ENCODE measurements around the gene KRTAP5-8. TPM values are rescaled to one million over a fixed set of nuclear protein-coding genes. Genes with fewer than 3 reads are reported as not detected.

KRTAP5-8 gene
- total and polyA plus RNA-seq, 2 experiments from 2014 or later: not detected

DNA sequence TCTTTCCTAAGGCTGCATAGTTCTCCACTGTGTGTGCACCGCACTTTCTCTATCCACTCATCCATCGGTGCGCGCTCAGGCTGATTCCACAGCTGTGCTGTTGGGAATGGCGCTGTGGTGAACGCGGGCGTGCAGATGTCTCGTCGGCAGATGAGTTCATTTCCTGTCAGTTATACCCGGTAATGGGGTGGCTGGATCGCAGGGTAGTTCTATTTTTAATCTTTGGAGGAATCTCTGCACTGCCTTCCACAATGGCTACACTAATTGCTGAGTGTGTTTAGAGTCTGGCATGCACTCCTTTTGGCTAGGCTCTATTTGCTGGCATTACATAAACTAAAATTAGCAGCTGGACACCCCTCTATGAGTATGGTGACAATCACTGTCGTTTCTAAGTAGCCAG, 38.7 kb upstream of the KRTAP5-8 start:
- TF ChIP-seq, protein P1, sequence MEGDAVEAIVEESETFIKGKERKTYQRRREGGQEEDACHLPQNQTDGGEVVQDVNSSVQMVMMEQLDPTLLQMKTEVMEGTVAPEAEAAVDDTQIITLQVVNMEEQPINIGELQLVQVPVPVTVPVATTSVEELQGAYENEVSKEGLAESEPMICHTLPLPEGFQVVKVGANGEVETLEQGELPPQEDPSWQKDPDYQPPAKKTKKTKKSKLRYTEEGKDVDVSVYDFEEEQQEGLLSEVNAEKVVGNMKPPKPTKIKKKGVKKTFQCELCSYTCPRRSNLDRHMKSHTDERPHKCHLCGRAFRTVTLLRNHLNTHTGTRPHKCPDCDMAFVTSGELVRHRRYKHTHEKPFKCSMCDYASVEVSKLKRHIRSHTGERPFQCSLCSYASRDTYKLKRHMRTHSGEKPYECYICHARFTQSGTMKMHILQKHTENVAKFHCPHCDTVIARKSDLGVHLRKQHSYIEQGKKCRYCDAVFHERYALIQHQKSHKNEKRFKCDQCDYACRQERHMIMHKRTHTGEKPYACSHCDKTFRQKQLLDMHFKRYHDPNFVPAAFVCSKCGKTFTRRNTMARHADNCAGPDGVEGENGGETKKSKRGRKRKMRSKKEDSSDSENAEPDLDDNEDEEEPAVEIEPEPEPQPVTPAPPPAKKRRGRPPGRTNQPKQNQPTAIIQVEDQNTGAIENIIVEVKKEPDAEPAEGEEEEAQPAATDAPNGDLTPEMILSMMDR (IDR thresholded peaks at IDR 0.05; ENCODE audit: low read depth, low read length): no peak
- no peaks in the 10 kb centered on the region for H3K9me3 ChIP-seq (ENCODE audit: low read depth)
- no peak overlapping the region for H3K27ac ChIP-seq
- H3K36me3 ChIP-seq: peaks cover 9% of the 10 kb centered on the region
- no peaks in the 10 kb centered on the region for H3K27me3 ChIP-seq
- H3K4me1 ChIP-seq (ENCODE audit: low read depth): no peaks in the 10 kb centered on the region
- no peak for DNase-seq (ENCODE audit: low read depth in 1 of 2, low spot score in 1 of 2)
- H3K4me3 ChIP-seq: no peak overlapping the region

GRCh38 chr11:71499546-71499945, 38.3 kb upstream of the KRTAP5-8 start:
- H3K36me3 ChIP-seq: peaks cover 9% of the 10 kb centered on the region
- H3K9me3 ChIP-seq (ENCODE audit: low read depth): no peaks in the 10 kb centered on the region
- H3K4me3 ChIP-seq: no peak overlapping the region
- no peak overlapping the region for H3K27ac ChIP-seq
- TF ChIP-seq, protein P1 (IDR thresholded peaks at IDR 0.05; ENCODE audit: low read depth, low read length): no peak
- no peaks in the 10 kb centered on the region for H3K27me3 ChIP-seq
- no peaks in the 10 kb centered on the region for H3K4me1 ChIP-seq (ENCODE audit: low read depth)
- DNase-seq (ENCODE audit: low read depth in 1 of 2, low spot score in 1 of 2): no peak

GRCh38 chr11:71500601-71501021, 37.2 kb upstream of the KRTAP5-8 start:
- Histone ChIP-seq H3K27ac (no peak overlapping the region), H3K9me3 (ENCODE audit: low read depth) (no peaks in the 10 kb centered on the region), H3K27me3 (no peaks in the 10 kb centered on the region), H3K4me3 (no peak overlapping the region), H3K36me3 (peaks cover 7% of the 10 kb centered on the region), H3K4me1 (ENCODE audit: low read depth) (no peaks in the 10 kb centered on the region)
- no peak for DNase-seq (ENCODE audit: low read depth in 1 of 2, low spot score in 1 of 2)
- TF ChIP-seq, protein P1 (IDR thresholded peaks at IDR 0.05; ENCODE audit: low read depth, low read length): no peak

DNA sequence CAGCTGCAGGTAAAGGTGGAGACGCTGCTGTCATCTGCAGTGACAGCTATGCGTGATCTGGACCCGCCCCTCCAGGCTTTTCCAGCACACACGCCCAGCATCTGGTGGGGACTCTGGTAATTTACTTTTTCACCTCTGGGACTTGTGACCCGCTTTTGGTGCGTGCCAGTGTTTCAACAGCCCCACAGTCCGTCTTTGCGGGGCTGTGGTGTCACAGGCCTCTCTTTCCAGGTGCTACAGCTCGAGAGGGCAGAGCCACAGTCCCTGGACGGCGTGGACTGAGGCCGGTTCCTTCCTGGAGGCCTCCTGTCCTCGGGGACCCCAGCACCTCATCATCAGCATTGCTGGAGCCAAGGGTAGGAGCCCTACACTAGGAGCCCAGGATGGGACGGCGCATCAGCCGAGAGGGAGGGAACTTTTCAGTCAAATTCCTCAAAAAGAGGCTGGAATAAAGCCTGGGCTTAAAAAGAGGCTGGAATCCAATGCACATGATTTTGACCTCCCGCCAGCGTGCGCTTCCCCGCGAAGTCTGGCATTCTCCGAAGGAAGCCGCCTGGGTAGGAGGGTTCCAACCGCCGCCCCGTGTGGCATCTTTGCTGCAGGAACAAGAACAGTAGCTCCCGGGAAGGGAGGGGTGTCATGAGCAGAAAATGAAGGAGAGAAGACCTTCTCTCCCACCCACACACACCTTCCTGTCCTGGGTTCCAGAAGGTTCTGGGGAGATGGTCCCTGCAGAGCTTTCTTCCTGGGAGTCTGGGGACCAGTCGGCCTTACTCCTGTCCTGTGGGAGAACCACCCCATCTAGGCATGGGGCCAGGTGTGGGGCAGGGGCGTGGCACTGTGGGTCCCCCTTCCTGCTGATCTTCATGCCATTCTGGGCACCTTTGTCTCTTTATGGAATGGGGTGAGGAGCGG, 36.5 kb upstream of the KRTAP5-8 start:
- Histone ChIP-seq H3K4me3 (no peak overlapping the region), H3K4me1 (ENCODE audit: low read depth) (no peaks in the 10 kb centered on the region), H3K27ac (no peak overlapping the region), H3K27me3 (no peaks in the 10 kb centered on the region), H3K9me3 (ENCODE audit: low read depth) (no peaks in the 10 kb centered on the region), H3K36me3 (peaks cover 7% of the 10 kb centered on the region)
- TF ChIP-seq, protein P1 (IDR thresholded peaks at IDR 0.05; ENCODE audit: low read depth, low read length): no peak
- DNase-seq (ENCODE audit: low read depth in 1 of 2, low spot score in 1 of 2): no peak

DNA sequence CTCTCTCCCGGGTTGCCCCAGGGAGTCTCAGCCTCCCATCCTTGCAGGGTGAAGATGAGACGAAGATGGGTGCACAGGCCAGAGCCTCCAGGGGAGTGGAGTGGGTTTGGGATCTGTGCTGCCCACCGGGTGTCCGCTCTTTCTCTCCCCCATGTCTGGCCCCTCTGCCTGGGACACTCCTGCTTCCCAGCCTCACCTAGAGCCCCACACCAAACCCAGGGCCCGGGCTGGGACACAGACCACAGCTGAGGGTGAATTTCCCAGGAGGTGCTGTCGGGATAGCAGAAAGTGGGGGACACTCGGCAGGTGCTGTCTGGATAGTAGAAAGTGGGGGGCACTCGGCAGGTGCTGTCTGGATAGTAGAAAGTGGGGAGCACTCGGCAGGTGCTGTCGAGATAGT, 35.8 kb upstream of the KRTAP5-8 start:
- no peak overlapping the region for H3K4me3 ChIP-seq
- H3K36me3 ChIP-seq: peaks cover 7% of the 10 kb centered on the region
- no peaks in the 10 kb centered on the region for H3K27me3 ChIP-seq
- H3K4me1 ChIP-seq (ENCODE audit: low read depth): no peaks in the 10 kb centered on the region
- no peaks in the 10 kb centered on the region for H3K9me3 ChIP-seq (ENCODE audit: low read depth)
- no peak overlapping the region for H3K27ac ChIP-seq
- TF ChIP-seq, protein P1 (IDR thresholded peaks at IDR 0.05; ENCODE audit: low read depth, low read length): no peak
- no peak for DNase-seq (ENCODE audit: low read depth in 1 of 2, low spot score in 1 of 2)
